ENCODE data around the gene ACOX3. TPM values are rescaled to one million over a fixed set of nuclear protein-coding genes. Genes with fewer than 3 reads are reported as not detected.

The ACOX3 gene
- polyA plus RNA-seq, 2 of the 4 experiments (the other 2 are of a cell fraction) = 4.9 to 8.2 TPM

DNA sequence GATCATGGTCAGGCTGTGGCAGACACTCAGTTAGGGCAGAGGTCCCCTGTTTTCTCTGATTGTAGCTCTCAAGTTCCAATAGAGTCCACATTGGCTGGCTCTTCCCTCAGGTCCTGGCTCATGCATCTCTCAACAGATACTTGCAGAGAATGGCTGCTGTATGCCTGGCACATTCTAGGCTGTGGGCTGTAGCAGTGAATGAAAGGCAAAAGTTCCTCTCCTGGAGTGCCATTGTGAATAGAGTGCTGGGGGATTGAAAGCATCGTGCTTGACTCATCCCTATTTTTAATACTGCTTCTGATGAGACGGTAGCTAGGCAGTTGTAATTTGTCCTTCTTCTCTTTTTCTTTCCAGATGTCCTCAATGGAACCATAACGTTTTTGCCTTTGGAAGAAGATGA, 5.6 kb upstream of the ACOX3 start:
- ATAC-seq (no peak), FAIRE-seq (no peak), DNase-seq (ENCODE audit: low read depth in 1 of 2, low spot score in 1 of 2) (no peak)
- Histone ChIP-seq H3K27ac (no peak overlapping the region), H3K4me1 (peaks cover 13% of the 10 kb centered on the region; the same call in 1 of the 3 replicates), H3K4me3 (no peak overlapping the region), H3K4me2 (no peak overlapping the region), H3K9me3 (no peaks in the 10 kb centered on the region)
- TF ChIP-seq, protein P1, sequence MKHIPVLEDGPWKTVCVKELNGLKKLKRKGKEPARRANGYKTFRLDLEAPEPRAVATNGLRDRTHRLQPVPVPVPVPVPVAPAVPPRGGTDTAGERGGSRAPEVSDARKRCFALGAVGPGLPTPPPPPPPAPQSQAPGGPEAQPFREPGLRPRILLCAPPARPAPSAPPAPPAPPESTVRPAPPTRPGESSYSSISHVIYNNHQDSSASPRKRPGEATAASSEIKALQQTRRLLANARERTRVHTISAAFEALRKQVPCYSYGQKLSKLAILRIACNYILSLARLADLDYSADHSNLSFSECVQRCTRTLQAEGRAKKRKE (CRISPR knock-in tag; IDR thresholded peaks at IDR 0.05; ENCODE audit: low read depth) = no peak
- no peak for TF ChIP-seq FOSB (CRISPR knock-in tag; IDR thresholded peaks at IDR 0.05)
- no peak for TF ChIP-seq FOSL2 (IDR thresholded peaks at IDR 0.05)
- no peak for TF ChIP-seq FOSL2 (CRISPR knock-in tag; IDR thresholded peaks at IDR 0.05)
- TF ChIP-seq, protein P2, sequence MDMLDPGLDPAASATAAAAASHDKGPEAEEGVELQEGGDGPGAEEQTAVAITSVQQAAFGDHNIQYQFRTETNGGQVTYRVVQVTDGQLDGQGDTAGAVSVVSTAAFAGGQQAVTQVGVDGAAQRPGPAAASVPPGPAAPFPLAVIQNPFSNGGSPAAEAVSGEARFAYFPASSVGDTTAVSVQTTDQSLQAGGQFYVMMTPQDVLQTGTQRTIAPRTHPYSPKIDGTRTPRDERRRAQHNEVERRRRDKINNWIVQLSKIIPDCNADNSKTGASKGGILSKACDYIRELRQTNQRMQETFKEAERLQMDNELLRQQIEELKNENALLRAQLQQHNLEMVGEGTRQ (IDR thresholded peaks at IDR 0.05) = no peak
- TF ChIP-seq EHMT2 (IDR thresholded peaks at IDR 0.05; ENCODE audit: low read depth) = no peak
- TF ChIP-seq, protein P3, sequence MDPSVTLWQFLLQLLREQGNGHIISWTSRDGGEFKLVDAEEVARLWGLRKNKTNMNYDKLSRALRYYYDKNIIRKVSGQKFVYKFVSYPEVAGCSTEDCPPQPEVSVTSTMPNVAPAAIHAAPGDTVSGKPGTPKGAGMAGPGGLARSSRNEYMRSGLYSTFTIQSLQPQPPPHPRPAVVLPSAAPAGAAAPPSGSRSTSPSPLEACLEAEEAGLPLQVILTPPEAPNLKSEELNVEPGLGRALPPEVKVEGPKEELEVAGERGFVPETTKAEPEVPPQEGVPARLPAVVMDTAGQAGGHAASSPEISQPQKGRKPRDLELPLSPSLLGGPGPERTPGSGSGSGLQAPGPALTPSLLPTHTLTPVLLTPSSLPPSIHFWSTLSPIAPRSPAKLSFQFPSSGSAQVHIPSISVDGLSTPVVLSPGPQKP (IDR thresholded peaks at IDR 0.05; ENCODE audit: low read depth, low read length) = no peak
- TF ChIP-seq NR3C1 (IDR thresholded peaks at IDR 0.05) = no peak
- TF ChIP-seq, protein P4, sequence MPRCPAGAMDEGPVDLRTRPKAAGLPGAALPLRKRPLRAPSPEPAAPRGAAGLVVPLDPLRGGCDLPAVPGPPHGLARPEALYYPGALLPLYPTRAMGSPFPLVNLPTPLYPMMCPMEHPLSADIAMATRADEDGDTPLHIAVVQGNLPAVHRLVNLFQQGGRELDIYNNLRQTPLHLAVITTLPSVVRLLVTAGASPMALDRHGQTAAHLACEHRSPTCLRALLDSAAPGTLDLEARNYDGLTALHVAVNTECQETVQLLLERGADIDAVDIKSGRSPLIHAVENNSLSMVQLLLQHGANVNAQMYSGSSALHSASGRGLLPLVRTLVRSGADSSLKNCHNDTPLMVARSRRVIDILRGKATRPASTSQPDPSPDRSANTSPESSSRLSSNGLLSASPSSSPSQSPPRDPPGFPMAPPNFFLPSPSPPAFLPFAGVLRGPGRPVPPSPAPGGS (IDR thresholded peaks at IDR 0.05) = no peak
- no peak for TF ChIP-seq SMC3 (IDR thresholded peaks at IDR 0.05)
- no peak for TF ChIP-seq RFX5 (IDR thresholded peaks at IDR 0.05)
- TF ChIP-seq EHF (CRISPR knock-in tag; IDR thresholded peaks at IDR 0.05) = no peak
- TF ChIP-seq, protein P5, sequence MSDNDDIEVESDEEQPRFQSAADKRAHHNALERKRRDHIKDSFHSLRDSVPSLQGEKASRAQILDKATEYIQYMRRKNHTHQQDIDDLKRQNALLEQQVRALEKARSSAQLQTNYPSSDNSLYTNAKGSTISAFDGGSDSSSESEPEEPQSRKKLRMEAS (IDR thresholded peaks at IDR 0.05) = no peak
- TF ChIP-seq, protein P6, sequence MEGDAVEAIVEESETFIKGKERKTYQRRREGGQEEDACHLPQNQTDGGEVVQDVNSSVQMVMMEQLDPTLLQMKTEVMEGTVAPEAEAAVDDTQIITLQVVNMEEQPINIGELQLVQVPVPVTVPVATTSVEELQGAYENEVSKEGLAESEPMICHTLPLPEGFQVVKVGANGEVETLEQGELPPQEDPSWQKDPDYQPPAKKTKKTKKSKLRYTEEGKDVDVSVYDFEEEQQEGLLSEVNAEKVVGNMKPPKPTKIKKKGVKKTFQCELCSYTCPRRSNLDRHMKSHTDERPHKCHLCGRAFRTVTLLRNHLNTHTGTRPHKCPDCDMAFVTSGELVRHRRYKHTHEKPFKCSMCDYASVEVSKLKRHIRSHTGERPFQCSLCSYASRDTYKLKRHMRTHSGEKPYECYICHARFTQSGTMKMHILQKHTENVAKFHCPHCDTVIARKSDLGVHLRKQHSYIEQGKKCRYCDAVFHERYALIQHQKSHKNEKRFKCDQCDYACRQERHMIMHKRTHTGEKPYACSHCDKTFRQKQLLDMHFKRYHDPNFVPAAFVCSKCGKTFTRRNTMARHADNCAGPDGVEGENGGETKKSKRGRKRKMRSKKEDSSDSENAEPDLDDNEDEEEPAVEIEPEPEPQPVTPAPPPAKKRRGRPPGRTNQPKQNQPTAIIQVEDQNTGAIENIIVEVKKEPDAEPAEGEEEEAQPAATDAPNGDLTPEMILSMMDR (IDR thresholded peaks at IDR 0.05) = no peak
- no peak for TF ChIP-seq KDM1A (IDR thresholded peaks at IDR 0.05; ENCODE audit: low read depth)
- TF ChIP-seq RARB (CRISPR knock-in tag; IDR thresholded peaks at IDR 0.05) = no peak
- TF ChIP-seq HDAC2 (IDR thresholded peaks at IDR 0.05) = no peak
- ChIA-PET CTCF (interaction anchor here (0.9 to 1.1 kb wide), 3 partner anchors 18 to 204 kb away, joined by 3 to 4 read pairs (median 3); no protein-coding TSS in a partner anchor), POLR2A (no interaction called here)
- 68% methylated on average over 3 of the region's 3 CpGs for WGBS (ENCODE audit: missing lambda C conversion rate)

DNA sequence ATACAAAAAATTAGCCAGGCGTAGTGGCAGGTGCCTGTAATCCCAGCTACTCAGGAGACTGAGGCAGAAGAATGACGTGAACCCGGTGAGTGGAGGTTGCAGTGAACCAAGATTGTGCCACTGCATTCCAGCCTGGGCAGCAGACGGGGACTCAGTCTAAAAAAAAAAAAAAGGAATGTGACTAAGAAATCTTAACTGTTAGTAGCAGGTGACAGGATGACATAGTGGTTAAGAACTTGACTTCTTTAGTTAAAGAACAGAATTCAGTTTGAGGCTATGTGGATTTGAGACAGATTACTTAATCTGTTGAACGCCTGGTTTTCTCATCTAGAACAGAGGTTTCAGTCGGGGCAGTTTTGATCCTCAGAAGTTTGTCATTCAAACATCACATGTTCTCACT, 3.3 kb upstream of the ACOX3 start:
- ChIA-PET POLR2A (no interaction called here), CTCF (interaction anchor here (0.9 kb wide), 1 partner anchor 164 kb away, joined by 3 read pairs; no protein-coding TSS in a partner anchor)
- FAIRE-seq (no peak), ATAC-seq (no peak), DNase-seq (ENCODE audit: low read depth in 1 of 2, low spot score in 1 of 2) (no peak)
- TF ChIP-seq RAD21 (conservative IDR thresholded peaks at IDR 0.05 in 1 of 2, IDR thresholded peaks at IDR 0.05 in 1 of 2) (no peak), ZNF302 (CRISPR knock-in tag; IDR thresholded peaks at IDR 0.05) (no peak), NPAS2 (CRISPR knock-in tag; IDR thresholded peaks at IDR 0.05; ENCODE audit: borderline replicate concordance) (no peak), CHD4 (IDR thresholded peaks at IDR 0.05; ENCODE audit: borderline replicate concordance) (no peak), FOSB (CRISPR knock-in tag; IDR thresholded peaks at IDR 0.05) (no peak), ESRRA (IDR thresholded peaks at IDR 0.05; ENCODE audit: borderline replicate concordance, low read length) (no peak), CEBPB (IDR thresholded peaks at IDR 0.05) (no peak), FOSL2 (IDR thresholded peaks at IDR 0.05) (no peak), FOSL2 (CRISPR knock-in tag; IDR thresholded peaks at IDR 0.05) (no peak), MYC (IDR thresholded peaks at IDR 0.05; ENCODE audit: borderline replicate concordance, low read length) (no peak)
- TF ChIP-seq, protein P2 (IDR thresholded peaks at IDR 0.05) = no peak
- TF ChIP-seq, protein P7, sequence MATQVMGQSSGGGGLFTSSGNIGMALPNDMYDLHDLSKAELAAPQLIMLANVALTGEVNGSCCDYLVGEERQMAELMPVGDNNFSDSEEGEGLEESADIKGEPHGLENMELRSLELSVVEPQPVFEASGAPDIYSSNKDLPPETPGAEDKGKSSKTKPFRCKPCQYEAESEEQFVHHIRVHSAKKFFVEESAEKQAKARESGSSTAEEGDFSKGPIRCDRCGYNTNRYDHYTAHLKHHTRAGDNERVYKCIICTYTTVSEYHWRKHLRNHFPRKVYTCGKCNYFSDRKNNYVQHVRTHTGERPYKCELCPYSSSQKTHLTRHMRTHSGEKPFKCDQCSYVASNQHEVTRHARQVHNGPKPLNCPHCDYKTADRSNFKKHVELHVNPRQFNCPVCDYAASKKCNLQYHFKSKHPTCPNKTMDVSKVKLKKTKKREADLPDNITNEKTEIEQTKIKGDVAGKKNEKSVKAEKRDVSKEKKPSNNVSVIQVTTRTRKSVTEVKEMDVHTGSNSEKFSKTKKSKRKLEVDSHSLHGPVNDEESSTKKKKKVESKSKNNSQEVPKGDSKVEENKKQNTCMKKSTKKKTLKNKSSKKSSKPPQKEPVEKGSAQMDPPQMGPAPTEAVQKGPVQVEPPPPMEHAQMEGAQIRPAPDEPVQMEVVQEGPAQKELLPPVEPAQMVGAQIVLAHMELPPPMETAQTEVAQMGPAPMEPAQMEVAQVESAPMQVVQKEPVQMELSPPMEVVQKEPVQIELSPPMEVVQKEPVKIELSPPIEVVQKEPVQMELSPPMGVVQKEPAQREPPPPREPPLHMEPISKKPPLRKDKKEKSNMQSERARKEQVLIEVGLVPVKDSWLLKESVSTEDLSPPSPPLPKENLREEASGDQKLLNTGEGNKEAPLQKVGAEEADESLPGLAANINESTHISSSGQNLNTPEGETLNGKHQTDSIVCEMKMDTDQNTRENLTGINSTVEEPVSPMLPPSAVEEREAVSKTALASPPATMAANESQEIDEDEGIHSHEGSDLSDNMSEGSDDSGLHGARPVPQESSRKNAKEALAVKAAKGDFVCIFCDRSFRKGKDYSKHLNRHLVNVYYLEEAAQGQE (IDR thresholded peaks at IDR 0.05) = no peak
- WGBS (ENCODE audit: missing lambda C conversion rate) = 86% methylated on average over 6 of the region's 6 CpGs
- Histone ChIP-seq H3K4me1 (peaks cover 20% of the 10 kb centered on the region; the same call in 1 of the 3 replicates), H3K27ac (no peak overlapping the region), H3K4me2 (no peak overlapping the region), H3K9me3 (no peaks in the 10 kb centered on the region), H3K4me3 (no peak overlapping the region)
